Endothelial cell of umbilical vein (primary cell): ENCODE data around the gene CNOT6. TPM values are rescaled to one million over a fixed set of nuclear protein-coding genes. Genes with fewer than 3 reads are reported as not detected.

ENCODE experiments used
- BruUV-seq: library from RNA; stranded (reverse); fragments of 400-500 nt; replicated peaks from 2 replicates; lab custom pipeline; 2021; lab: Mats Ljungman, UMichigan
- CTCF ChIA-PET: fragments of 300-600, 350-600 bp; sonication (Branson Sonifier 250); formaldehyde crosslinking; loops from one replicate; lab custom pipeline; 2021; ENCODE audit warnings: antibody characterized with exemption, inconsistent platforms; lab: Charles Lee
- POLR2A ChIA-PET: fragments of 300-600, 350-600 bp; sonication (Branson Sonifier 250); formaldehyde crosslinking; loops from one replicate; lab custom pipeline; 2021; ENCODE audit warnings: antibody characterized with exemption, inconsistent platforms; lab: Charles Lee
- DNase-seq: peaks from one replicate; pipeline ENCODE4 v3.0.0-alpha.2; 2011; ENCODE audit warnings: low read depth, low spot score
- FAIRE-seq: peaks from 2 replicates; lab custom pipeline; 2011; peaks lifted over from hg19 to GRCh38; lab: Jason Lieb, UNC
- H2AFZ ChIP-seq: 2 replicates; pipeline ENCODE4 v1.6.0; 2012; ENCODE audit warnings: low read depth, low read length, control low read depth, inconsistent platforms
- H3K27ac ChIP-seq: 2 replicates; pipeline ENCODE4 v1.5.1; 2011; ENCODE audit warnings: low read depth, mild to moderate bottlenecking, control low read depth, low read length, moderate library complexity; ENCODE audit not compliant: insufficient read depth
- H3K27me3 ChIP-seq, 2 experiments: 2 replicates each; pipeline versions ENCODE4 v1.6.0 to v1.6.1; 2011; ENCODE audit warnings: low read length in 2 of 2, mixed read lengths in 1 of 2; ENCODE audit not compliant: control insufficient read depth in 2 of 2, insufficient read depth in 2 of 2
- H3K36me3 ChIP-seq, 2 experiments: 2 replicates in 1 of 2; 3 replicates in 1 of 2; pipeline ENCODE4 v1.5.1; 2011; ENCODE audit warnings: low read length in 2 of 2, mild to moderate bottlenecking in 1 of 2, moderate library complexity in 1 of 2; ENCODE audit not compliant: control insufficient read depth in 2 of 2, insufficient read depth in 2 of 2; ENCODE audit errors: extremely low read depth in 1 of 2
- H3K4me1 ChIP-seq: 3 replicates; pipeline ENCODE4 v1.5.1; 2011; ENCODE audit warnings: mild to moderate bottlenecking, low read length; ENCODE audit not compliant: control insufficient read depth, insufficient read depth; ENCODE audit errors: extremely low read depth
- H3K4me2 ChIP-seq: 2 replicates; pipeline ENCODE4 v1.6.1; 2011; ENCODE audit warnings: low read length, control low read depth, mixed read lengths; ENCODE audit not compliant: insufficient read depth
- H3K4me3 ChIP-seq, 3 experiments: fragments of 200-600 bp in 1 of 3; sonication (generic), shearing (Covaris generic) in 1 of 3; replicated peaks in 1 of 3; 2 replicates each; pipeline ENCODE4 v1.5.1; 2011 to 2016; ENCODE audit warnings: control low read depth in 3 of 3, low read length in 3 of 3, mild to moderate bottlenecking in 2 of 3, inconsistent platforms in 1 of 3, low read depth in 1 of 3, moderate library complexity in 1 of 3; ENCODE audit not compliant: insufficient read depth in 1 of 3
- H3K79me2 ChIP-seq: 2 replicates; pipeline ENCODE4 v1.6.0; 2012; ENCODE audit warnings: low read length, inconsistent platforms; ENCODE audit not compliant: control insufficient read depth, insufficient read depth
- H3K9ac ChIP-seq: replicated peaks from 2 replicates; pipeline ENCODE3; 2011; ENCODE audit warnings: low read length, control low read depth; ENCODE audit not compliant: insufficient read depth; ENCODE audit errors: extremely low read depth
- H3K9me1 ChIP-seq: replicated peaks from 3 replicates; pipeline ENCODE4 v1.6.0; 2011; ENCODE audit warnings: mild to moderate bottlenecking, low read length; ENCODE audit not compliant: control insufficient read depth, insufficient read depth; ENCODE audit errors: extremely low read depth
- H3K9me3 ChIP-seq: replicated peaks from 2 replicates; pipeline ENCODE4 v1.5.1; 2012; ENCODE audit warnings: low read length, inconsistent platforms; ENCODE audit not compliant: control insufficient read depth, insufficient read depth
- H4K20me1 ChIP-seq: replicated peaks from 2 replicates; pipeline ENCODE3; 2011; ENCODE audit warnings: mild to moderate bottlenecking, low read length; ENCODE audit not compliant: control insufficient read depth, insufficient read depth; ENCODE audit errors: extremely low read depth
- CTCF ChIP-seq, 2 donors: IDR thresholded peaks; 1 replicate in 1 of 2; 2 replicates in 1 of 2; pipeline ENCODE4 v1.5.1; 2011; ENCODE audit warnings: low read length in 2 of 2, mild to moderate bottlenecking in 2 of 2, moderate library complexity in 2 of 2, control low read depth in 1 of 2, inconsistent platforms in 1 of 2, low read depth in 1 of 2; ENCODE audit not compliant: insufficient read depth in 1 of 2; ENCODE audit errors: extremely low read depth in 1 of 2
- EZH2 ChIP-seq: IDR thresholded peaks from 2 replicates; pipeline ENCODE4 v1.6.1; 2012; ENCODE audit warnings: borderline replicate concordance, low read depth, mild to moderate bottlenecking, moderate library complexity, low read length, inconsistent platforms; ENCODE audit not compliant: severe bottlenecking
- FOS ChIP-seq: IDR thresholded peaks from 2 replicates; pipeline ENCODE4 v1.6.1; 2011; ENCODE audit warnings: mild to moderate bottlenecking, low read length, moderate library complexity, borderline replicate concordance; ENCODE audit not compliant: insufficient read depth
- GATA2 ChIP-seq: IDR thresholded peaks from 2 replicates; pipeline ENCODE4 v1.7.0; 2011; ENCODE audit warnings: low read depth, mild to moderate bottlenecking, moderate library complexity, mixed read lengths, low read length; ENCODE audit not compliant: insufficient read length, insufficient read depth
- JUN ChIP-seq: IDR thresholded peaks from 2 replicates; pipeline ENCODE4 v1.6.1; 2011; ENCODE audit warnings: borderline replicate concordance, low read depth; ENCODE audit not compliant: insufficient read length, insufficient read depth
- MAX ChIP-seq: IDR thresholded peaks from 2 replicates; pipeline ENCODE4 v1.6.1; 2011; ENCODE audit not compliant: insufficient read depth, insufficient read length
- MYC ChIP-seq: IDR thresholded peaks from one replicate; pipeline ENCODE4 v1.6.1; 2011; ENCODE audit warnings: mild to moderate bottlenecking, low read depth, low read length
- POLR2A ChIP-seq: IDR thresholded peaks from 2 replicates; pipeline ENCODE4 v1.6.1; 2012; ENCODE audit warnings: low read depth, mild to moderate bottlenecking, control low read depth, low read length
- POLR2AphosphoS5 ChIP-seq: IDR thresholded peaks from 2 replicates; pipeline ENCODE4 v1.6.1; 2012; ENCODE audit warnings: low read depth, mild to moderate bottlenecking, control low read depth, low read length, moderate library complexity; ENCODE audit not compliant: insufficient read depth
- dilution Hi-C: fragments of 300-500 bp; cut with MboI; formaldehyde crosslinking; loops from one replicate; pipeline ENCODE4 v1.15.0; 2019; ENCODE audit warnings: low sequenced_read_pairs; ENCODE audit not compliant: extremely low pct_ligation_motif_present
- intact Hi-C: fragments of 100-400 bp; cut with micrococcal nuclease; formaldehyde crosslinking; loops from one replicate; pipeline ENCODE4 v1.10.0; 2022
- polyA plus RNA-seq, 4 experiments: library from polyadenylated mRNA; depleted of rRNA in 3 of 4; stranded (reverse) in 3 of 4; unstranded in 1 of 4; fragments of >200 nt; gene quantifications; 2 replicates each; pipeline versions ENCODE4 v1.2.1 to v1.2.3, GENCODE V29; 2011 to 2012; ENCODE audit warnings: missing spikeins in 1 of 4
- total RNA-seq: library from RNA; stranded (reverse); gene quantifications from 2 replicates; pipeline ENCODE4 v1.2.3, GENCODE V29; 2021

CNOT6 gene
- total and polyA plus RNA-seq, 2 donors (not counting 3 experiments of a cell fraction or from before 2014, with no cell fraction given), result 9.2 to 33.8 TPM

- POLR2A ChIA-PET, result no interaction called here
- H3K4me2 ChIP-seq, result no peak overlapping the region
- intact Hi-C loops, result no loop called here
- H3K4me3 ChIP-seq, result no peak overlapping the region
- no peak overlapping the region for H3K9ac ChIP-seq
- CTCF ChIA-PET, result interaction anchor here (2.3 kb wide), 1 partner anchor 12 kb away, joined by 7 read pairs; no protein-coding TSS in a partner anchor
- TF ChIP-seq POLR2A (no peak), POLR2AphosphoS5 (no peak), MYC (no peak), JUN (no peak), EZH2 (no peak), FOS (no peak), GATA2 (no peak), CTCF (IDR thresholded peaks at IDR 0.05; ENCODE audit: extremely low read depth in 1 of 2, insufficient read depth in 1 of 2, low read depth in 1 of 2, low read length in 2 of 2) (no peak), MAX (no peak)
- FAIRE-seq (no peak), DNase-seq (no peak)
- H3K27me3 ChIP-seq, result peaks cover 19 to 35% of the 10 kb centered on the region in 2 experiments
- no TSS peak for BruUV-seq
- no peaks in the 10 kb centered on the region for H3K4me1 ChIP-seq
- H4K20me1 ChIP-seq, result no peaks in the 10 kb centered on the region
- H3K79me2 ChIP-seq, result no peaks in the 10 kb centered on the region
- no peak overlapping the region for H3K27ac ChIP-seq
- no peak overlapping the region for H2AFZ ChIP-seq
- H3K9me3 ChIP-seq, result no peaks in the 10 kb centered on the region
- H3K36me3 ChIP-seq, result no peaks in the 10 kb centered on the region
- dilution Hi-C loops, result no loop called here
- H3K9me1 ChIP-seq, result no peaks in the 10 kb centered on the region
Measured at GRCh38 chr5:180593446-180594206, 99.4 kb downstream of the CNOT6 start.
